Peyer's patch (tissue), 4 donors: Measurements from ENCODE around the gene AHDC1.

Experiments
- POLR2A ChIP-seq, 2 donors: fragments of 450-650 bp; IDR thresholded peaks; one replicate each; pipeline ENCODE4 v1.5.1; 2017; ENCODE audit warnings: antibody characterized with exemption in 2 of 2, mild to moderate bottlenecking in 2 of 2, moderate library complexity in 2 of 2
- TF ChIP-seq, protein P1 (sequence below), 6 experiments: fragments of 450-650 bp in 4 of 6; fragments of 200-600 bp in 2 of 6; sonication (generic) in 1 of 6; IDR thresholded peaks; one replicate each; pipeline ENCODE4 v1.5.1; 2017 to 2019; ENCODE audit warnings: antibody characterized with exemption in 6 of 6, mild to moderate bottlenecking in 3 of 6, moderate library complexity in 1 of 6

DNA sequence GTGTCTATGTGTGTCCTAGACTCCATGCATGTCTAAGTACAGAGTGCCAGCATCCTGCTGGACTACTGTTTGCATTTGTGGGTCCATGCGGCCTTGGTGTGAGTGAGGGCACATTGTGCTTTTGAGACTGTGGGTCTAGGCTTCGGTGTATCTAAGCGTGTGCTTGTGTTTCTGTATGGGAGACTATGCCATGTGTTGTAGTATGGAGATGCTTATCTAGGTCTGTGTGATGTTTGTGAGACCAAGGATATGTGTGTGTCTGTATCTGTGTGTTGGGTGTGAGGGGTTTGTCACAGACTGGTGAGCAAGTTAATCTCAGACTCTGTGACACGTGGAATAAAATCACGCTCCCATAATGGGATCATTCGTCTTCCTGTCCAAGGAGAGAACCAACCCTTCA, 14.5 kb downstream of the AHDC1 start:
- TF ChIP-seq, protein P1, sequence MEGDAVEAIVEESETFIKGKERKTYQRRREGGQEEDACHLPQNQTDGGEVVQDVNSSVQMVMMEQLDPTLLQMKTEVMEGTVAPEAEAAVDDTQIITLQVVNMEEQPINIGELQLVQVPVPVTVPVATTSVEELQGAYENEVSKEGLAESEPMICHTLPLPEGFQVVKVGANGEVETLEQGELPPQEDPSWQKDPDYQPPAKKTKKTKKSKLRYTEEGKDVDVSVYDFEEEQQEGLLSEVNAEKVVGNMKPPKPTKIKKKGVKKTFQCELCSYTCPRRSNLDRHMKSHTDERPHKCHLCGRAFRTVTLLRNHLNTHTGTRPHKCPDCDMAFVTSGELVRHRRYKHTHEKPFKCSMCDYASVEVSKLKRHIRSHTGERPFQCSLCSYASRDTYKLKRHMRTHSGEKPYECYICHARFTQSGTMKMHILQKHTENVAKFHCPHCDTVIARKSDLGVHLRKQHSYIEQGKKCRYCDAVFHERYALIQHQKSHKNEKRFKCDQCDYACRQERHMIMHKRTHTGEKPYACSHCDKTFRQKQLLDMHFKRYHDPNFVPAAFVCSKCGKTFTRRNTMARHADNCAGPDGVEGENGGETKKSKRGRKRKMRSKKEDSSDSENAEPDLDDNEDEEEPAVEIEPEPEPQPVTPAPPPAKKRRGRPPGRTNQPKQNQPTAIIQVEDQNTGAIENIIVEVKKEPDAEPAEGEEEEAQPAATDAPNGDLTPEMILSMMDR (IDR thresholded peaks at IDR 0.05) = no peak
- no peak for TF ChIP-seq POLR2A (IDR thresholded peaks at IDR 0.05)
